Subcutaneous preadipocyte (primary cell): ENCODE measurements around the gene WDR43. TPM values are rescaled to one million over a fixed set of nuclear protein-coding genes. Genes with fewer than 3 reads are reported as not detected.
A peak's percentile ranks its signal among the peaks of the same experiment; 100 is the strongest.

Source experiments
- small RNA-seq: library from RNA; depleted of rRNA; stranded (forward); fragments of <200 nt; gene quantifications from one replicate; pipeline ENCODE3, GENCODE V24; 2012
- total RNA-seq: library from RNA; depleted of rRNA; stranded (reverse); fragments of >200 nt; gene quantifications from 2 replicates; pipeline ENCODE4 v1.2.3, GENCODE V29; 2012

The WDR43 gene, protein sequence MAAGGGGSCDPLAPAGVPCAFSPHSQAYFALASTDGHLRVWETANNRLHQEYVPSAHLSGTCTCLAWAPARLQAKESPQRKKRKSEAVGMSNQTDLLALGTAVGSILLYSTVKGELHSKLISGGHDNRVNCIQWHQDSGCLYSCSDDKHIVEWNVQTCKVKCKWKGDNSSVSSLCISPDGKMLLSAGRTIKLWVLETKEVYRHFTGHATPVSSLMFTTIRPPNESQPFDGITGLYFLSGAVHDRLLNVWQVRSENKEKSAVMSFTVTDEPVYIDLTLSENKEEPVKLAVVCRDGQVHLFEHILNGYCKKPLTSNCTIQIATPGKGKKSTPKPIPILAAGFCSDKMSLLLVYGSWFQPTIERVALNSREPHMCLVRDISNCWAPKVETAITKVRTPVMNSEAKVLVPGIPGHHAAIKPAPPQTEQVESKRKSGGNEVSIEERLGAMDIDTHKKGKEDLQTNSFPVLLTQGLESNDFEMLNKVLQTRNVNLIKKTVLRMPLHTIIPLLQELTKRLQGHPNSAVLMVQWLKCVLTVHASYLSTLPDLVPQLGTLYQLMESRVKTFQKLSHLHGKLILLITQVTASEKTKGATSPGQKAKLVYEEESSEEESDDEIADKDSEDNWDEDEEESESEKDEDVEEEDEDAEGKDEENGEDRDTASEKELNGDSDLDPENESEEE
- total RNA-seq = 83.0 and 159 TPM in 2 replicates

DNA sequence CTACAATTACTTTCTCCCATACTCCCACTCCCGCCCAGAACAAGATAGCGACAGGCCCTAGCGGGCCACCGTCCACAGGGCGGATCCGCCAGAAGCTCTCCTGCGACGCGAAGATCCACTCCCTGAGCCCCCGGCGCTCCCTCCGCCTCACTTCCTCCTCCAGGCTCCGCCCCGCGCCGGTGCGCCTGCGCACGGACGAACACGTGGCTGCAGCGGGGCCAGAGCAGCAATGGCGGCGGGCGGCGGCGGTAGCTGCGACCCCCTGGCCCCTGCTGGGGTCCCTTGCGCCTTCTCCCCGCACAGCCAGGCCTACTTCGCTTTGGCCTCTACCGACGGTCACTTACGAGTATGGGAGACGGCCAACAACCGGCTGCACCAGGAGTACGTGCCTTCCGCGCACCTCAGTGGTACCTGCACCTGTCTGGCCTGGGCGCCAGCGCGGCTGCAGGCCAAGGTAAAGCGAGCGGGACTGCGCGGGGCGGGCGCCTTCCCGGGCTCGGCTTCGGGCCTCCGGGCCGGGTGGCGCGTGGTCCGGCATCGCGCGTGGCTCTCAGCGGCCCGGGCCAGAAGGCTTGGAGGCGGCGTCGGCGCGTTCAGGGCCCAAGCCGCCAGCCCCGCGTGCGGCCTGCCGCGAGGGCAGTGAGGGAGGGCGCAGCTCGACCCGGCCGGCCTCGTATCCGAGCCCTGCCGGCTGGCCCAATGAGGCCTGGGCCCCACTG, at the start of gene WDR43:
Gene WDR43, plus strand, starts transcription at position 198 of the 719 bp plus-strand sequence. Its CDS starts 32 bp downstream, at position 230.

DNA sequence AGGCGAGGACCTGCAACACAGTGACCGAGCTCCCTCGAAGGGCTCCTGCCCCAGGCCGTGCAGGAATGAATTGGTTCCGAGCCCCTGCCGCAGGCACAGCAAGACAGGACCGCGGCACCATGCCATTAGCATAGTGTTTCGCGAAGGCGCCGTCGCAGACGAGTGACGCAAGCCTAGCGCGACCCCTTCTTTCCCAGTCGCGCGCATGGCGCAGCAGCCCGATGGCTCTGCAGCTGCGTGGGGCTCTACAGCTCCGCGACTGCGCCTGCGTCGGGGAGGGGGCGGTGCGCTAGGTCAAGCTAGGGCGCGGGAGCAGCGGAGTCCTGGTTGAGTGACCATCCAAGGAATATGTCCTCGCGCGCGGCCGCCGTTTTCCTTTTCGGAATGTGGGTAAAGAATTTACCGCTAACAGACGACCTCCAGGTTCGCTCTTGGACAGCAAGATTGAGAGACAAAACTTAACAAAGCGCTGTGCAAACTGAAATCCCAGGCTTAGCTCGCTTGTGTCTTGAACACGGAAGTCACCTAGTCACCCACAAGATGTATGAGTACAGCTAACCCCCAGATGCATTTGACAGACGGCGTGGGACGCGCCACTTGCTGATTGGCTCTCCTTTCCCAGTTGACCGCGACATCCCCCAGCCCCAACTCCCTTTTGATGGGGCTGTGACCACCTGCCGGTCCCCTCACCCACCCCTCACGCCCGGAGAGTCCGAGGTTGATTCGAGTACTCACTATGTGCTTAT, 24.1 kb upstream of the WDR43 start, which contains the start of gene TRMT61B:
Gene TRMT61B, minus strand, starts transcription at position 164 of the 746 bp plus-strand sequence. Its CDS starts 32 bp downstream, at position 132.

DNA sequence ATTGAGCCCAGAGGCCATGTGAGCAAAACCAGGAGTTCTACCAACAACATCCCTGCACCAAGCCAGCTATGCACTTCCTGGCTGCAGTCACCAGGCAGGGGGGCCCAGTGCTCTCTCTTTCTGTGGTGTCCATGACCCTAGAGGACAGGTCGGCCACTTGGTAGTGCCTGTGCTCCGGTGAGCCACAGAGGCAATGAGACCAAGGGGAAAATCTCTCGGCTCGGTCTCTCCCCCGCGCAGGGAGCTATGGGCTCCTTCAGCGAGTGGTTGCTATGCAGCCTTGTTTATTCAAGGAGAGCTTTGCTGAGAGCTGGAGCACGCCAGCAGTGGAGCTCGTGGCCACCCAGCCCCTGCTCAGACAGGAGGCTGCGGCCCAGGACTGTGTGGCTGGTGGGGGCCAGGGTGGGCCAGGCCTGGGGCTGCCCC, 86.6 kb downstream of the WDR43 start, which contains the start of gene TOGARAM2:
Gene TOGARAM2, plus strand, starts transcription at position 283 of the 426 bp plus-strand sequence. CDS start 13,537 bp downstream, outside the sequence.

Small RNA genes lying within 50 kb of the gene (small RNA-seq; reads per million reads assigned to genes)
- gene RF00019 = not detected
- 36.9 reads per million, percentile 98 among the genes with 10 or more reads in this experiment for gene SNORD53
- gene SNORD53B = 10.4 reads per million, percentile 95 among the genes with 10 or more reads in this experiment
- gene SNORD92 = 13.5 reads per million, percentile 96 among the genes with 10 or more reads in this experiment

Other genes with a start within 250 kb of the WDR43 start
- 123 and 142 TPM in 2 replicates for gene PPP1CB, start 142.8 kb upstream of the WDR43 start, total RNA-seq
- 0.59 and 0.73 TPM in 2 replicates for gene SPDYA, start 83.8 kb upstream of the WDR43 start, total RNA-seq
- gene TRMT61B, start 24.4 kb upstream of the WDR43 start, total RNA-seq = 11.4 and 11.7 TPM in 2 replicates
- under 0.01 and 0.37 TPM in 2 replicates for gene TOGARAM2, start 86.6 kb downstream of the WDR43 start, total RNA-seq
- not detected in 2 replicates for gene PCARE, start 179.9 kb downstream of the WDR43 start, total RNA-seq
- gene CLIP4, start 220.7 kb downstream of the WDR43 start, total RNA-seq = 40.8 and 49.1 TPM in 2 replicates